Sciatic nerve (tissue), 2 donors: ENCODE data around the gene CHAC2. TPM values are rescaled to one million over a fixed set of nuclear protein-coding genes. Genes with fewer than 3 reads are reported as not detected.
"Not testable (repeated sequence)": the region's sequence is repeated elsewhere in the genome, so short reads cannot be mapped to it uniquely, and the experiment has no call there.

Experiments
- ATAC-seq: fragments of 200-7000 bp; cut with Tn5 transposase; one replicate; pipeline ENCODE4 v1.9.1; 2020; ENCODE audit warnings: mild to moderate bottlenecking, moderate library complexity
- DNase-seq: peaks from one replicate; pipeline ENCODE4 v3.0.0-alpha.2; 2020; ENCODE audit warnings: low spot score
- intact Hi-C: fragments of 100-400 bp; cut with DNase I; formaldehyde crosslinking; loops from one replicate; pipeline ENCODE4 v1.14.2; 2022
- total RNA-seq: library from RNA; stranded (reverse); fragmentation: NEBNext Ultra II Directional; extraction: Animal tissue kit (Norgen Biotek cat#: 25700); gene quantifications from one replicate; pipeline ENCODE4 v1.2.1, GENCODE V29; 2021
- donor health status: DM: no; HTN: no; CAD: no.
- donor health status: DM: no; HTN: no; CAD: no.

Gene CHAC2
- 0.80 TPM for total RNA-seq

DNA sequence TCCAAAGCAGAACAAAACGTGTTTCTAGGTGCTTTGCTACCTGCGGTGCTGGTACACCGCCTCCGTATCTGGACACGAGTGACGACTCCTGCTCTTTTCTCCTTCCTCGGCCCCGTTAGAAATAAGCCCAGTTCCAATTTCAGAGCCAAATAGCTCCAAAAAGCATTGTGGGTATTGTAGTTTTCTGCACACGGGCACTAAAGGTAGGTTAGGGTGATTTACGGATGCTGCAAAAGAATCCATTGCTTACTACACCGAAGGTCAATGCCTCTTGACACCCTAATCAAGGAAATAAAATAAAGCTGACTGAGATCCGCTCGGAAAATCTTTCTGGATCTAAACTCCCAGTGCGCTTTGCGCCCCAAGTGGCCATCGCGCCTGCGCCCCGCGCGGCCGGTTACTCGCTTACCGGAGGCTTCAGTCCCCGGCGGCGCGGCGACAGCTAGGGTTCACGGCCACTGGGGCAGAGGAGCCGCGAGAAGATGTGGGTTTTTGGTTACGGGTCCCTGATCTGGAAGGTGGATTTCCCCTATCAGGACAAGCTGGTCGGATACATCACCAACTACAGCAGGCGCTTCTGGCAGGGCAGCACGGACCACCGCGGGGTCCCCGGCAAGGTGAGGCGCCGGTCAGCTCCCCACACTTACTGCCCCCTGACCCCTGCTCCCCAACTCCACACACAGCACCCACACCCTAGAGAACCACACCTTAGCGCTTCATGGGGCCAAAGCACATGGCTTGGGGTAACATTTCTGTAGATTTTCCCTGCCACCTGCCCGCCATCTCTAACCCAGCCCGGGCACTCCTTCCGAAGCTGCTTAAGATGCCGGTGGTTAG, at the start of gene CHAC2:
Gene CHAC2 (plus strand): TSS at position 400 of the 837 bp plus-strand sequence. CDS start 83 bp downstream, at position 483.
- DNase-seq (peak; percentile 87), ATAC-seq (peak; percentile 98)
- intact Hi-C loops: no loop called here

DNA sequence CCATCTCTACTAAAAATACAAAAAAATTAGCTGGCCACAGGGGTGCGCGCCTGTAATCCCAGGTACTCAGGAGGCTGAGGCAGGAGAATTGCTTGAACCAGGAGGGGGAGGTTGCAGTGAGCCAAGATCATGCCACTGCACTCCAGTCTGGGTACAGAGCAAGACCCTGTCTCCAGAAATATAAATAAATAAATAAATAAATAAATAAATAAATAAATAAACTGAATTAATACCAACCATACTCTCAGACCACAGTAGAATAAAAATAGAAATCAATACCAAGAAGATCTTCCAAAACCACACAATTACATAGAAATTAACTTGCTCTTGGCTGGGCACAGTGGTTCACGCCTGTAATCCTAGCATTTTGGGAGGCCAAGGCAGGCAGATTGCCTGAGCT, 46.7 kb upstream of the CHAC2 start:
- DNase-seq, ATAC-seq, intact Hi-C loops: not testable (repeated sequence)

DNA sequence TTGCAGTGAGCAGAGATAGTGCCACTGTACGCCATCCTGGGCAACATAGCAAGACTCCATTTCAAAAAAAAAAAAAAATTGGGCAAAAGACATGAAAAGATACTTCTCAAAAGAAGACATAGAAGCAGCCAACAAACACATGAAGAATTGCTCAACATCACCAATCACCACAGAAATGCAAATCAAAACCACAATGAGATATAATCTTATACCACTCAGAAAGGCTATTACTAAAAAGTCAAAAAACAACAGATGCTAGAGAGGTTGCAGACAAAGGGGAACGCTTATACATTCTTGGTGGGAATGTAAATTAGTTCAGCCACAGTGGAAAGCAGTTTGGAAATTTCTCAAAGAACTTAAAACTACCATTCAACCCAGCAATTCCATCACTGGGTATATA, 43.1 kb upstream of the CHAC2 start:
- intact Hi-C loops: no loop called here
- ATAC-seq (no peak), DNase-seq (no peak)

DNA sequence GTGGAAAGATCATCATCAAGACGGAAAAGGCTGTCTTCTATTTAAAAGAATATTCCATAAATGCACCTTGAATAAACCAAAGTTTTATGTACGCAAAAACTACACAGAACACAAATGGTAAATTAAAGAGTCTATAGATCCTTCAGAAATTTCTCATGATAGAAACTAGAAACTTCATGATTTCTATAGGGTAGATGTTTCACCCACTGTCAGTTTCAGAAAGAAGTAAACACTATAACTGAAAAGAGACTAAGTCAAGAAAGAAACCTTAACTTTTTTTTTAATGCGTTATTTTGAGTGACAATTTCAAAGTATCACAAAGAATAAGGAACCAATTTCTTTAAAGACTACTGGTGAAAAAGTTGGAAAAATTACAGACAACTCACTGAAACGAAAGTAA, 41.9 kb upstream of the CHAC2 start:
- DNase-seq: no peak

GRCh38 chr2:53727921-53728320, 39.7 kb upstream of the CHAC2 start:
- DNase-seq (no peak), ATAC-seq (no peak)
- intact Hi-C loops: no loop called here

More for the DNA sequence above, 41.9 kb upstream of the CHAC2 start:
- intact Hi-C loops: no loop called here
- ATAC-seq: no peak

- DNase-seq (no peak), ATAC-seq (no peak)
- intact Hi-C loops: no loop called here
Observed at GRCh38 chr2:53729143-53729762, 38.4 kb upstream of the CHAC2 start.

DNA sequence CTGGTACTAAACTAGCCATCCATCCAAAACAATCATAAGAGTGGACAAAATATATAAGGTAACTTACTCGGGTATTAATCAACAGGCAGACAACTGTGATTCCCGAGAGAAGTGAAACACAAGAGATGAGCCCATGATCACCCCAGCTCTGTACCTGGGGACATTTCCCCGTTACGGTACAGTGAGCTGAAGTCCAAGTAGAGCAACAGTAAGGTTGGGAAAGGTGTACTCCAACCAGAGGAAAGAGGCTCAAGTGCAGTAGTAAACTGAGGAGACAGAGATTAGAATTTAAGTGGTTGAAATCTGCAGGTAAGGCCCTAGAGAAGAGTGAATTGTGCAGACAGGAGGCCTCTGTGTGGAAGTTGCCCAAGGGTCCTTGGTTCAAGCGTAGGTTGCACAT, 30.5 kb upstream of the CHAC2 start:
- ATAC-seq (no peak), DNase-seq (no peak)
- intact Hi-C loops: no loop called here

- intact Hi-C loops: no loop called here
- no peak for ATAC-seq
- DNase-seq: no peak
Observed at GRCh38 chr2:53739032-53739431, 28.6 kb upstream of the CHAC2 start.

GRCh38 chr2:53740170-53740569, 27.4 kb upstream of the CHAC2 start:
- no peak for ATAC-seq
- intact Hi-C loops: no loop called here
- DNase-seq: no peak

DNA sequence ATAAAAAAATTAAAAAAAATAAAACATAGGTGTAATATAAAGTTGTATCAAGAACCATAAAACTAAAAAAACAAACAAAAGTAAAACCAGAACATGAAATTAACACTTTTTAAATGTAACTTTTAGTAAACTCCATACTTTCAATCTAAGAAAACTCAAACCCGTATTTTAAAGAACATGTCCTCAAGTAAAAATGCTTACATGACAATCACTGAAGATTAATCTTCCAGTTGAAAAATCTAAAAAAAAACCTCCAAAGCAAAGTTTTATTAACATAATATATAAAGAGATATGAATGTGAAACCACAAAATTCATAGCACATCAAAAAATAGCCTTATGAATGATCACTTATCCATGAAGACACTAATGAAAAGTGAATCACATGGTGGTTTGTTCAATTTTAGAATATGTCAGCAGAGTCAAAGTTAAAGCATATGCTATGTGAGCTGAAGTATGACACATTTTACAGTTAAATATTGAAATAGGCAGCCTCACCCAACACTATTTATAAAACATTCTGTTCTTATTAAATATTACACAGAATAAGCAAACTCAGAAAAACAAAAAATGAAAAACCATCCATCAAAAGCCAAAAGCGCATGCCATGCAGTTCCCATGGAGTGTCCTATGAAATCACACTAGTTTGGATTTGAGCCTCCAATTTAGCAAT, 23.1 kb upstream of the CHAC2 start:
- intact Hi-C loops: no loop called here
- DNase-seq (no peak), ATAC-seq (no peak)

DNA sequence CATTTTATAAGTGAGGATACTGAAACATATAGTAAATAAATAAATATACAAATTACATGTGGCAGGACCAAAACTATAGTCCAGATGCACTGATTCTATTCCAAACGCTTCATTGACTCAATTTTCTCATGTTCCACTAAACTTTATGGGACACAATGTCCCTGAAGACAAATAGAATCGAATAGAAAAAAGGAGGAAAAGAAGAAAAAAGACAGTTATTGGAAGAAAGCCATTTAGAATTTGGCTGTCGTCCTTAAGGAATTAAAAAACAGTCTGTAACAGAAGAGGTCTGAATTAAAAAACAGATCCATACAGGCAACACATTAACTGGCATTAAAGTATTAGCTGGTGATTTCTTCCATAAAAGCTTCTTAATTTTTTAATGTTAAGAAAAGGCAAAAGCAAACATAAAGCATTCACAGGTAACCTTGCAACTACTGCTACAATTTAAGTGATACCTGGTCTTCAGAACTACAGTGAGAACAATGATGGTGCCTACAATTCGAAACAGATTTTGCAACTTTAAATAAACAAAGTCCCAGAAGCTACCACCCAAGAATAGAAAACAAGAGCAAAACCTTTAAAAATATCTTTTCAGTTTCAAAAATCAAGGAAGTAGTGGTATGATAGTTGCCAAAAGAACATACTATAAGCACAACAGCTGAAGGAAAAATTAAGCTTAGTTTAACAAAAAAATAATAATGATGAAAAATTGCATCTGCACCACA, 17.4 kb upstream of the CHAC2 start:
- intact Hi-C loops: no loop called here
- DNase-seq (no peak), ATAC-seq (no peak)

DNA sequence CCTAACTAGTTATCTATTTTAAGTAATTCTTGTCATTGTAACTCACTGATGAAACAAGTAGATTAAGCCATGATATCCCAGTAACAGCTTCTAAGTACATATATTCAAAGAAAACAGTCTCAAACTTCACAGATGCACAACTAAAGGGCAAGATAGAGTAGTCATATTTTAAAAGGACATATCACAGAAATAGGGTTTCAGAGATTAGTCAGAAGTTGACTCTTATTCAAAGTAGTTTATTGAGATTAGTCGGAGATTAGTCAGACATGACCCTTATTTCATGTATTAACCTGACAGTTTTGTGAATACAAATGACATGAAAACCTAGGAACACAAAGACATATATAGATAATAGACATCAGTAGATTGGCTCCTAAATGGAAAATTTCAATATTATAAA, 15.9 kb upstream of the CHAC2 start:
- DNase-seq: no peak
- intact Hi-C loops: no loop called here
- ATAC-seq: no peak

GRCh38 chr2:53752385-53752784, 15.2 kb upstream of the CHAC2 start:
- intact Hi-C loops: no loop called here
- DNase-seq: no peak
- ATAC-seq: no peak

- ATAC-seq (no peak), DNase-seq (no peak)
- intact Hi-C loops: no loop called here
Observed at GRCh38 chr2:53753041-53753440, 14.6 kb upstream of the CHAC2 start.

- ATAC-seq (no peak), DNase-seq (no peak)
- intact Hi-C loops: no loop called here
Observed at GRCh38 chr2:53755121-53755520, 12.5 kb upstream of the CHAC2 start.

DNA sequence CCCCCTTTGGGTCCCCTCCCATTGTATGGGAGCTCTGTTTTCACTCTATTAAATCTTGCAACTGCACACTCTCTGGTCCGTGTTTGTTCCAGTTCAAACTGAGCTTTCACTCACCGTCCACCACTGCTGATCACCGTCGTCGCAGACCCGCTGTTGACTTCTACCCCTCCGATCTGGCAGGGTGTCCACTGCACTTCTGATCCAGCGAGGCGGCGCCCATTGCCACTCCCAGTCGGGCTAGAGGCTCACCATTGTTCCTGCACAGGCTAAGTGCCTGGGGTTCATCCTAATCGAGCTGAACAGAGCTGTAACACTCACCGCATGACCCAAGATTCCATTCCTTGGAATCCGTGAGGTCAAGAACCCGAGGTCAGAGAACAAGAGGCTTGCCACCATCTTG, 11.0 kb upstream of the CHAC2 start:
- ATAC-seq (no peak), DNase-seq (no peak)
- intact Hi-C loops: no loop called here

DNA sequence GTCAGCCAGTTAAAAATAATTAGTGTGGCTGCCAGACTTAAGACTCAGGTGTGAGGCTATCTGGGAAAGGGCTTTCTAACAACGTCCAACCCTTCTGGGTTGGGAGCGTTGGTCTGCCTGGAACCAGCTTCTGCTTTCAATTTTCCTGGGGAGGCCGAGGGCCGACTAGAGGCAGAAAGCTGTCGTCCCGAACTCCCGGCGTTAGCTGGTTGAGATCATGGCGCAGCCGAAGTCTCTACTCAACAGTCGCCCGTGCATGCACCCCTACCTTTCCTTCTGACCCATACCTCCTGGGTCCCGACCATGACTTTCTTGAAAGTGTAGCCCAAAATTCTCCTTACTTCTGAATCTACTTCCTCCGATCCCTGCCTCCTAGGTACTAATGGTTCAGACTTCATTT, 10.4 kb upstream of the CHAC2 start:
- DNase-seq, intact Hi-C loops: not testable (repeated sequence)

DNA sequence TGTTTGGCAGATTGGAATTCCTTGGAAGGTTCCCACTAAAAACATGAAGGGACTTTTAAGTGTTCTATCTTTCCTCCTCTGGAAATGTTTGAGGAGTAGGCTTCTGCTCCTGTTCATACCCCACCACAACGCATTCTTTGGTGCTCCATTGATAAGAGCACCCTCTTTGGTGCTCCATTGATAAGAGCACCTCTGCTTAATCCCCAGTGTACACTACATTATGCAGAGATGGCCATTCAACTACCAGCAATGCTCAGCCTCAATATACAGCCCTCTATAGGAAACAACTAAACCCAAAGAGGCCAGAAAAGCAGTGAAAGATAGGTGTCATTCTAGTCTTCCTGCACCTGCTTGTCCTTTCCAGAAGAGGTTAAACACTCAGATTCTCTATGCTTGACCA, 1.8 kb upstream of the CHAC2 start:
- ATAC-seq (no peak), DNase-seq (no peak)
- intact Hi-C loops: no loop called here

More for the DNA sequence above, 10.4 kb upstream of the CHAC2 start:
- not testable (repeated sequence) for ATAC-seq

DNA sequence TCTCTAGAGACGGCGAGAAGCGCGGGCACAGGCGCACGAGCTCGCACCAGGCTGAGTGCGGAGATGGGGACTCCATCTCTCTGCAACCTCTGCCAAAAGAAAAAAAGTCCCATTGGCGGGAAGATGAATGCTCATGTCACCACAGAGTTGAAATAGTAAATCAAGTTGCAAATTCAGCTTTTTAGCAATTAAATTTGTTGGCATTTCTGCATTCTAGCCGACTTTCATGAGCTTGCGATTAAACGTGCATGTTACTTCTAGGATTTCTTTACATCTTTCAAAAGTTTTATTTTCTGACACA, 588 bp downstream of the CHAC2 start:
- no peak for ATAC-seq
- intact Hi-C loops: no loop called here

More for the DNA sequence above, 588 bp downstream of the CHAC2 start:
- no peak for DNase-seq
